Kidney (tissue), 14 donors: ENCODE results near the gene HLA-DPB1. TPM values are rescaled to one million over a fixed set of nuclear protein-coding genes. Genes with fewer than 3 reads are reported as not detected.

Experiments used
- DNase-seq, 5 donors: peaks; one replicate each; pipeline ENCODE4 v3.0.0-alpha.2; 2013 to 2020
- FAIRE-seq: peaks from 2 replicates; lab custom pipeline; 2012; peaks lifted over from hg19 to GRCh38; lab: Jason Lieb, UNC
- H3K27ac ChIP-seq, 2 donors: one replicate each; pipeline ENCODE4 v1.7.0; 2013; ENCODE audit warnings: low read depth in 2 of 2, low read length in 2 of 2, inconsistent platforms in 1 of 2
- H3K27me3 ChIP-seq: one replicate; pipeline ENCODE4 v1.7.1; 2013; ENCODE audit warnings: low read length, inconsistent platforms; ENCODE audit not compliant: control insufficient read depth, insufficient read depth
- H3K36me3 ChIP-seq, 3 donors: one replicate each; pipeline versions ENCODE4 v1.7.0 to v1.7.1; 2013; ENCODE audit warnings: low read length in 3 of 3, control low read depth in 1 of 3, inconsistent platforms in 1 of 3; ENCODE audit not compliant: insufficient read depth in 3 of 3, control insufficient read depth in 2 of 3
- H3K4me1 ChIP-seq, 3 donors: one replicate each; pipeline versions ENCODE4 v1.7.0 to v1.7.1; 2013; ENCODE audit warnings: low read length in 3 of 3, inconsistent platforms in 1 of 3, low read depth in 1 of 3; ENCODE audit not compliant: control insufficient read depth in 2 of 3, insufficient read depth in 2 of 3
- H3K4me3 ChIP-seq, 3 donors: one replicate each; pipeline versions ENCODE4 v1.7.0 to v1.8.1; 2013; ENCODE audit warnings: low read length in 3 of 3, control low read depth in 1 of 3, inconsistent platforms in 1 of 3
- H3K9ac ChIP-seq, 3 donors: one replicate each; pipeline versions ENCODE4 v1.7.0 to v1.7.1; 2013; ENCODE audit warnings: low read length in 3 of 3, control low read depth in 1 of 3, inconsistent platforms in 1 of 3
- H3K9me3 ChIP-seq, 3 donors: one replicate each; pipeline versions ENCODE4 v1.7.0 to v1.7.1; 2013; ENCODE audit warnings: low read length in 3 of 3, control low read depth in 1 of 3, inconsistent platforms in 1 of 3; ENCODE audit not compliant: control insufficient read depth in 2 of 3, insufficient read depth in 1 of 3
- intact Hi-C: fragments of 100-400 bp; cut with DNase I; formaldehyde crosslinking; loops from one replicate; pipeline ENCODE4 v1.11.1; 2022
- polyA plus RNA-seq: library from polyadenylated mRNA; stranded (reverse); fragments of 350-450 nt; fragmentation: Illumina TruSeq; extraction: RNeasy Lipid Tissue Mini Kit (QIAGEN cat#74804); gene quantifications from one replicate; pipeline ENCODE4 v1.2.3, GENCODE V29; 2014; ENCODE audit warnings: low read depth, low replicate concordance; ENCODE audit not compliant: insufficient read depth
- total RNA-seq: library from RNA; stranded (reverse); fragmentation: NEBNext Ultra II Directional; extraction: Animal tissue kit (Norgen Biotek cat#: 25700); gene quantifications from one replicate; pipeline ENCODE4 v1.2.1, GENCODE V29; 2021
- TF ChIP-seq, protein P1 (sequence below): IDR thresholded peaks from 3 replicates; pipeline ENCODE4 v1.5.1; 2012; ENCODE audit warnings: mild to moderate bottlenecking, moderate library complexity, borderline replicate concordance; ENCODE audit not compliant: insufficient read depth; ENCODE audit errors: extremely low read depth
- donor health status: control.
- donor health status: control.
- donor health status: control.
- donor health status: control.
- donor health status: control.
- donor health status: DM: yes; HTN: yes; CAD: no.
- donor health status: Normal renal cell carcinoma (clear cell type).

Gene HLA-DPB1
- total and polyA plus RNA-seq, 2 donors from 2014 or later: 141 to 181 TPM

DNA sequence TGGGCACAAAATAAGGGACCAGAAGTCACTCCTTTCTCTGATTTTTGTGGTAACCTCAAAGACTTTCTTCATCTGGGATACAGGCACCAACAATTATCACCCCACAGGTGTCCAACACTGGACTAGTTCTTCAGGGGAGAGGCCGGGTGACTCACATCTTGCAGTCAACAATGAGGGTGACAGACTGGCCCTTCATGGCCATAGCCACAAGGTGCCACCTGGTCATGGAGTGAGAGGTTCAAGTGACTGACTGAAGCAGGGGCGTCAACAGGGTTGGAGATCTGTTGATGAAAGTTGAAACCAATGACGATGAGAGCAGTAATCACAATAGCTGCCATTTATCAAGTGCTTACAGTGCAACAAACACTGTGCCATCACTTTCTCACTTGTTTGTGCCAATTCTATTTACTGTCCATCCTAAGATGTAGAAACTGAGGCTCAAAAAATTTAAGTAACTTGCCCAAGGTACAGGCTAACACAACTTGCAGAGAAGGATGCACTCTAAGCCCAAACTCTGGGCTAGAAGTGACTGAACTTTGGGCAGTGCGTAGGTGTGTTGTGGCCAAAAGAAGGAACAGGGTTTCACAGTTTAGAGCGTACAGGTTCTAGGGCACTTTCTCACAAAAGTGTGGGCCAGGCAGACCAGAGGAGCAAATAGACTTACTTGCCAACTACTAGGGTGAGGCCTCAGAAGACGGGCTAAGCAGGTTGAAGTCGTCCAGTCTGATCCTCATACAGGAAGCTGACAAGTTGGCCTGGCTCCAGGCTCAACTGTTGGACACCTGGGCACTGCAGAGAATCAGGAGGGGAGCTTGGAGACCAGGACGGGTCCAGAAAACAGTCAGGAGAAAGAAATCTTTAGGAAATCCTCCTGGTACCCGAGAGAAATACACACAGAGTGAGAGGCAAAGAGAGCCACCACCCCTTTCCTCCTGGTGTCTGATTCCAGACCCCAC lies 30.4 kb downstream of the HLA-DPB1 start:
- intact Hi-C loops: no loop called here
- no peaks in the 10 kb centered on the region for H3K4me1 ChIP-seq
- FAIRE-seq: no peak

DNA sequence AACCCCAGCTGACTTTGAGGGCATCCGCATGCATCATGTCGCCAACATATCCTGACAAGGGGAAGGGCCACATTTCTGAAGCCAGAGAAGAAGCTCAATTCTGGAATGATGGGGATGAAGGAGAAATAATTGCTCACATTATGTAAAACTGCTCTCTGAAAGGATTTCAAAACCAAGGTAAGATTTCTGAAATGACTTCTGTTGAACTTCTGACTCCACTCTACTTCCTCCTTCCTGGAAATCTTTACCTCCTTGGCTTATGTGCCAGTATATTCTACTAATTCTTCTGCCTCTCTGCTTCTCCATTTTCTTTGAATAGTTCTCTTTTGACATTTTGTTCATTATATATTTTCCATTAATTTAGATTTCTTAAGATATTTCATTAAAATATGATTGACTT lies 31.9 kb downstream of the HLA-DPB1 start:
- no peaks in the 10 kb centered on the region for H3K27me3 ChIP-seq
- FAIRE-seq (no peak), DNase-seq (no peak)
- no peak overlapping the region for H3K4me3 ChIP-seq
- intact Hi-C loops: no loop called here
- no peak overlapping the region for H3K27ac ChIP-seq
- H3K9ac ChIP-seq: no peak overlapping the region
- no peaks in the 10 kb centered on the region for H3K9me3 ChIP-seq
- H3K36me3 ChIP-seq: no peaks in the 10 kb centered on the region
- TF ChIP-seq, protein P1, sequence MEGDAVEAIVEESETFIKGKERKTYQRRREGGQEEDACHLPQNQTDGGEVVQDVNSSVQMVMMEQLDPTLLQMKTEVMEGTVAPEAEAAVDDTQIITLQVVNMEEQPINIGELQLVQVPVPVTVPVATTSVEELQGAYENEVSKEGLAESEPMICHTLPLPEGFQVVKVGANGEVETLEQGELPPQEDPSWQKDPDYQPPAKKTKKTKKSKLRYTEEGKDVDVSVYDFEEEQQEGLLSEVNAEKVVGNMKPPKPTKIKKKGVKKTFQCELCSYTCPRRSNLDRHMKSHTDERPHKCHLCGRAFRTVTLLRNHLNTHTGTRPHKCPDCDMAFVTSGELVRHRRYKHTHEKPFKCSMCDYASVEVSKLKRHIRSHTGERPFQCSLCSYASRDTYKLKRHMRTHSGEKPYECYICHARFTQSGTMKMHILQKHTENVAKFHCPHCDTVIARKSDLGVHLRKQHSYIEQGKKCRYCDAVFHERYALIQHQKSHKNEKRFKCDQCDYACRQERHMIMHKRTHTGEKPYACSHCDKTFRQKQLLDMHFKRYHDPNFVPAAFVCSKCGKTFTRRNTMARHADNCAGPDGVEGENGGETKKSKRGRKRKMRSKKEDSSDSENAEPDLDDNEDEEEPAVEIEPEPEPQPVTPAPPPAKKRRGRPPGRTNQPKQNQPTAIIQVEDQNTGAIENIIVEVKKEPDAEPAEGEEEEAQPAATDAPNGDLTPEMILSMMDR: no peak
- H3K4me1 ChIP-seq: no peaks in the 10 kb centered on the region

More for the DNA sequence above, 30.4 kb downstream of the HLA-DPB1 start:
- TF ChIP-seq, protein P1: no peak
- no peak overlapping the region for H3K4me3 ChIP-seq
- H3K27me3 ChIP-seq: no peaks in the 10 kb centered on the region
- peaks cover 0 to 1% (median 0%) of the 10 kb centered on the region in 3 donors for H3K9me3 ChIP-seq
- DNase-seq: no peak
- H3K9ac ChIP-seq: no peak overlapping the region
- H3K36me3 ChIP-seq: no peaks in the 10 kb centered on the region
- H3K27ac ChIP-seq: no peak overlapping the region

DNA sequence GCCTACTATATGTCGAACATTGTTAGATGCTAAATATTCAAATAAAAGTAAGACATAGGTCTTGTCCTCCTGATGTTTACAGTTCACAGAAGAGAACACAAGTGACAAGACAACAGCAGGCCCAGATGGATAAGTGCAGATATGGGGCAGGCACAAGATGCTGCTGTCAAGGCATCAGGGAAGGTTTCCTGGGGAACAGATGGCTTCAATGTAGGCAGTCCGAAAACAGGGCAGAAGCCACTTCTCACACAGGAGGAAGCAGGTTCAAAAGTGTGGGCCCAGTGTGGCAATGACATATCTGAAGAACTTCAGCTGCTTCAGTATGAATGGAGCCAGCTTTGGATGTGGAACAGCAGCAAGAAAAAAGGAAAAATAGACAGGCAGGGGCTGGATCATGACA lies 32.5 kb downstream of the HLA-DPB1 start:
- FAIRE-seq: no peak
- H3K27me3 ChIP-seq: no peaks in the 10 kb centered on the region

More for the DNA sequence above, 32.5 kb downstream of the HLA-DPB1 start:
- H3K9ac ChIP-seq: no peak overlapping the region
- H3K36me3 ChIP-seq: no peaks in the 10 kb centered on the region
- TF ChIP-seq, protein P1: no peak
- no peaks in the 10 kb centered on the region for H3K4me1 ChIP-seq
- intact Hi-C loops: no loop called here
- no peak overlapping the region for H3K27ac ChIP-seq
- DNase-seq: no peak
- H3K4me3 ChIP-seq: no peak overlapping the region
- no peaks in the 10 kb centered on the region for H3K9me3 ChIP-seq
